Liver (tissue), 9 donors: ENCODE results near the gene SPAG16. TPM values are rescaled to one million over a fixed set of nuclear protein-coding genes. Genes with fewer than 3 reads are reported as not detected.

Source experiments
- DNase-seq: peaks from one replicate; pipeline ENCODE4 v3.0.0-alpha.2; 2017; ENCODE audit warnings: low spot score
- H3K27ac ChIP-seq, 2 donors: one replicate each; pipeline ENCODE4 v1.7.0; 2013; ENCODE audit warnings: inconsistent platforms in 2 of 2, low read length in 2 of 2, control low read depth in 1 of 2, low read depth in 1 of 2, mild to moderate bottlenecking in 1 of 2
- H3K27me3 ChIP-seq, 4 donors: one replicate each; pipeline versions ENCODE4 v1.6.1 to v1.7.0; 2013; ENCODE audit warnings: low read length in 3 of 4, inconsistent platforms in 1 of 4, mild to moderate bottlenecking in 1 of 4, moderate library complexity in 1 of 4; ENCODE audit not compliant: control insufficient read depth in 4 of 4, insufficient read depth in 4 of 4
- H3K36me3 ChIP-seq, 4 donors: one replicate each; pipeline versions ENCODE4 v1.6.1 to v1.7.0; 2013; ENCODE audit warnings: low read length in 3 of 4, mild to moderate bottlenecking in 3 of 4, low read depth in 1 of 4, moderate library complexity in 1 of 4; ENCODE audit not compliant: control insufficient read depth in 4 of 4, insufficient read depth in 3 of 4
- H3K4me1 ChIP-seq, 4 donors: one replicate each; pipeline versions ENCODE4 v1.6.1 to v1.7.0; 2013; ENCODE audit warnings: low read length in 3 of 4, mild to moderate bottlenecking in 3 of 4, moderate library complexity in 1 of 4; ENCODE audit not compliant: control insufficient read depth in 4 of 4, insufficient read depth in 4 of 4
- H3K4me3 ChIP-seq, 3 donors: one replicate each; pipeline versions ENCODE4 v1.6.1 to v1.7.0; 2013; ENCODE audit warnings: low read length in 3 of 3, control low read depth in 1 of 3, low read depth in 1 of 3, mild to moderate bottlenecking in 1 of 3
- H3K9ac ChIP-seq, 2 donors: one replicate each; pipeline ENCODE4 v1.7.0; 2013; ENCODE audit warnings: low read length in 2 of 2, mild to moderate bottlenecking in 2 of 2, moderate library complexity in 2 of 2, control low read depth in 1 of 2, low read depth in 1 of 2
- H3K9me3 ChIP-seq, 4 donors: one replicate each; pipeline versions ENCODE4 v1.6.1 to v1.7.0; 2013; ENCODE audit warnings: low read length in 3 of 4; ENCODE audit not compliant: control insufficient read depth in 4 of 4
- EGR1 ChIP-seq, 2 donors: IDR thresholded peaks; 2 replicates each; pipeline ENCODE4 v1.6.1; 2016 to 2018; ENCODE audit warnings: antibody characterized with exemption in 2 of 2, low read depth in 2 of 2
- FOXA1 ChIP-seq: IDR thresholded peaks from 2 replicates; pipeline ENCODE4 v1.6.1; 2016; ENCODE audit warnings: antibody characterized with exemption
- FOXA2 ChIP-seq: IDR thresholded peaks from 2 replicates; pipeline ENCODE4 v1.6.1; 2016; ENCODE audit warnings: antibody characterized with exemption
- GABPA ChIP-seq, 2 donors: IDR thresholded peaks in 1 of 2; conservative IDR thresholded peaks in 1 of 2; 2 replicates each; pipeline ENCODE4 v1.6.1; 2016; ENCODE audit warnings: antibody characterized with exemption in 2 of 2, mild to moderate bottlenecking in 1 of 2, moderate library complexity in 1 of 2
- HNF4A ChIP-seq, 2 donors: conservative IDR thresholded peaks; 2 replicates each; pipeline ENCODE4 v1.6.1; 2016; ENCODE audit warnings: antibody characterized with exemption in 2 of 2, mild to moderate bottlenecking in 2 of 2
- HNF4G ChIP-seq: IDR thresholded peaks from 2 replicates; pipeline ENCODE4 v1.6.1; 2016; ENCODE audit warnings: antibody characterized with exemption
- JUND ChIP-seq, 2 donors: IDR thresholded peaks; 2 replicates each; pipeline ENCODE4 v1.6.1; 2016; ENCODE audit warnings: antibody characterized with exemption in 2 of 2
- NR2F2 ChIP-seq: IDR thresholded peaks from 2 replicates; pipeline ENCODE4 v1.6.1; 2016; ENCODE audit warnings: antibody characterized with exemption
- RXRA ChIP-seq, 2 donors: IDR thresholded peaks; 2 replicates each; pipeline ENCODE4 v1.6.1; 2017 to 2018; ENCODE audit warnings: antibody characterized with exemption in 2 of 2, mild to moderate bottlenecking in 1 of 2
- SP1 ChIP-seq: IDR thresholded peaks from 2 replicates; pipeline ENCODE4 v1.6.1; 2018; ENCODE audit warnings: antibody characterized with exemption, mild to moderate bottlenecking
- YY1 ChIP-seq: IDR thresholded peaks from 2 replicates; pipeline ENCODE4 v1.6.1; 2016; ENCODE audit warnings: antibody characterized with exemption, mild to moderate bottlenecking
- WGBS: extraction: QIAGEN DNeasy Blood & Tissue Kit; methylation state at CpG from one replicate; pipeline ENCODE4 v1.1.7; 2013; 5-methylcytosine and 5-hydroxymethylcytosine counted together
- polyA plus RNA-seq, 2 donors: library from polyadenylated mRNA; stranded (reverse) in 1 of 2; unstranded in 1 of 2; fragments of 200-250 nt in 1 of 2; fragments of >200 nt in 1 of 2; fragmentation: Nextera tagmentation in 1 of 2; extraction: Ambion mirVana in 1 of 2; gene quantifications; one replicate each; pipeline versions ENCODE4 v1.2.1 to v1.2.3, GENCODE V29; 2013 to 2015
- total RNA-seq, 2 donors: library from RNA; depleted of rRNA; stranded (reverse); fragments of >200 nt; gene quantifications; one replicate each; pipeline ENCODE4 v1.2.3, GENCODE V29; 2014
- TF ChIP-seq, protein P1 (sequence below): fragments of 150-350 bp; IDR thresholded peaks from 2 replicates; pipeline ENCODE4 v1.5.1; 2017; ENCODE audit warnings: improper control_type of control experiment, low read depth, low read length; ENCODE audit not compliant: missing input control
- TF ChIP-seq, protein P2 (sequence below): IDR thresholded peaks from 2 replicates; pipeline ENCODE4 v1.6.1; 2016; ENCODE audit warnings: antibody characterized with exemption, mild to moderate bottlenecking
- TF ChIP-seq, protein P3 (sequence below): IDR thresholded peaks from 2 replicates; pipeline ENCODE4 v1.6.1; 2016; ENCODE audit warnings: antibody characterized with exemption
- TF ChIP-seq, protein P4 (sequence below): IDR thresholded peaks from 2 replicates; pipeline ENCODE4 v1.6.1; 2016; ENCODE audit warnings: antibody characterized with exemption
- TF ChIP-seq, protein P5 (sequence below): IDR thresholded peaks from 2 replicates; pipeline ENCODE4 v1.6.1; 2016; ENCODE audit warnings: antibody characterized with exemption
- donor health status: healthy.
- donor health status: healthy.
- donor health status: healthy.
- donor health status: healthy.
- donor health status: healthy.

The SPAG16 gene
- total and polyA plus RNA-seq, 4 donors: 6.4 to 12.7 (median 11.4) TPM

DNA sequence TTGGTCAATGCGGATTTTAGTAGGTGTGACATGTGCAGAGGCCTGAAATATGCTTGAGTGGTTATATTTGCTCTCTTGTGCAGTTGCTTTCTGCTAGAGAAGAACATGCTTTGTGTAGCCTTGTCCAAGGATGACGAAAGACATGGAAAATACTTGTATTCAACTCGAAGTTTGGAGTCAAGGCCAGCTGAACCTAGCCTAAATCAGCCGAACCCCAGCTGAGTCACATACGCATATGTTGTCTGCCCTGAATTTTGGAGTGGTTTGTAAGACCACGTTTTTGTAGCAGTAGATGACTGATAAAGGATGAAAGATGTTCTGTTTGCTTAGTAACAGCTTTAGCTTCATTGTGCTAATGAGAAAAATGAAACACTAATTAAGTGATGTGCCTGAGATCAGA, 22.5 kb upstream of the SPAG16 start:
- Histone ChIP-seq H3K4me3 (no peak overlapping the region), H3K36me3 (no peaks in the 10 kb centered on the region), H3K4me1 (no peaks in the 10 kb centered on the region), H3K9me3 (no peaks in the 10 kb centered on the region), H3K9ac (no peak overlapping the region), H3K27ac (no peak overlapping the region), H3K27me3 (peaks cover 0 to 3% (median 0%) of the 10 kb centered on the region in 4 donors)
- no peak for TF ChIP-seq FOXA2
- TF ChIP-seq NR2F2: no peak
- TF ChIP-seq HNF4A (conservative IDR thresholded peaks at IDR 0.05): no peak
- TF ChIP-seq, protein P1, sequence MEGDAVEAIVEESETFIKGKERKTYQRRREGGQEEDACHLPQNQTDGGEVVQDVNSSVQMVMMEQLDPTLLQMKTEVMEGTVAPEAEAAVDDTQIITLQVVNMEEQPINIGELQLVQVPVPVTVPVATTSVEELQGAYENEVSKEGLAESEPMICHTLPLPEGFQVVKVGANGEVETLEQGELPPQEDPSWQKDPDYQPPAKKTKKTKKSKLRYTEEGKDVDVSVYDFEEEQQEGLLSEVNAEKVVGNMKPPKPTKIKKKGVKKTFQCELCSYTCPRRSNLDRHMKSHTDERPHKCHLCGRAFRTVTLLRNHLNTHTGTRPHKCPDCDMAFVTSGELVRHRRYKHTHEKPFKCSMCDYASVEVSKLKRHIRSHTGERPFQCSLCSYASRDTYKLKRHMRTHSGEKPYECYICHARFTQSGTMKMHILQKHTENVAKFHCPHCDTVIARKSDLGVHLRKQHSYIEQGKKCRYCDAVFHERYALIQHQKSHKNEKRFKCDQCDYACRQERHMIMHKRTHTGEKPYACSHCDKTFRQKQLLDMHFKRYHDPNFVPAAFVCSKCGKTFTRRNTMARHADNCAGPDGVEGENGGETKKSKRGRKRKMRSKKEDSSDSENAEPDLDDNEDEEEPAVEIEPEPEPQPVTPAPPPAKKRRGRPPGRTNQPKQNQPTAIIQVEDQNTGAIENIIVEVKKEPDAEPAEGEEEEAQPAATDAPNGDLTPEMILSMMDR: no peak
- no peak for TF ChIP-seq SP1
- TF ChIP-seq GABPA (IDR thresholded peaks at IDR 0.05 in 1 of 2, conservative IDR thresholded peaks at IDR 0.05 in 1 of 2): no peak
- TF ChIP-seq, protein P2, sequence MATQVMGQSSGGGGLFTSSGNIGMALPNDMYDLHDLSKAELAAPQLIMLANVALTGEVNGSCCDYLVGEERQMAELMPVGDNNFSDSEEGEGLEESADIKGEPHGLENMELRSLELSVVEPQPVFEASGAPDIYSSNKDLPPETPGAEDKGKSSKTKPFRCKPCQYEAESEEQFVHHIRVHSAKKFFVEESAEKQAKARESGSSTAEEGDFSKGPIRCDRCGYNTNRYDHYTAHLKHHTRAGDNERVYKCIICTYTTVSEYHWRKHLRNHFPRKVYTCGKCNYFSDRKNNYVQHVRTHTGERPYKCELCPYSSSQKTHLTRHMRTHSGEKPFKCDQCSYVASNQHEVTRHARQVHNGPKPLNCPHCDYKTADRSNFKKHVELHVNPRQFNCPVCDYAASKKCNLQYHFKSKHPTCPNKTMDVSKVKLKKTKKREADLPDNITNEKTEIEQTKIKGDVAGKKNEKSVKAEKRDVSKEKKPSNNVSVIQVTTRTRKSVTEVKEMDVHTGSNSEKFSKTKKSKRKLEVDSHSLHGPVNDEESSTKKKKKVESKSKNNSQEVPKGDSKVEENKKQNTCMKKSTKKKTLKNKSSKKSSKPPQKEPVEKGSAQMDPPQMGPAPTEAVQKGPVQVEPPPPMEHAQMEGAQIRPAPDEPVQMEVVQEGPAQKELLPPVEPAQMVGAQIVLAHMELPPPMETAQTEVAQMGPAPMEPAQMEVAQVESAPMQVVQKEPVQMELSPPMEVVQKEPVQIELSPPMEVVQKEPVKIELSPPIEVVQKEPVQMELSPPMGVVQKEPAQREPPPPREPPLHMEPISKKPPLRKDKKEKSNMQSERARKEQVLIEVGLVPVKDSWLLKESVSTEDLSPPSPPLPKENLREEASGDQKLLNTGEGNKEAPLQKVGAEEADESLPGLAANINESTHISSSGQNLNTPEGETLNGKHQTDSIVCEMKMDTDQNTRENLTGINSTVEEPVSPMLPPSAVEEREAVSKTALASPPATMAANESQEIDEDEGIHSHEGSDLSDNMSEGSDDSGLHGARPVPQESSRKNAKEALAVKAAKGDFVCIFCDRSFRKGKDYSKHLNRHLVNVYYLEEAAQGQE: no peak
- TF ChIP-seq, protein P3, sequence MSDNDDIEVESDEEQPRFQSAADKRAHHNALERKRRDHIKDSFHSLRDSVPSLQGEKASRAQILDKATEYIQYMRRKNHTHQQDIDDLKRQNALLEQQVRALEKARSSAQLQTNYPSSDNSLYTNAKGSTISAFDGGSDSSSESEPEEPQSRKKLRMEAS: no peak
- TF ChIP-seq, protein P4, sequence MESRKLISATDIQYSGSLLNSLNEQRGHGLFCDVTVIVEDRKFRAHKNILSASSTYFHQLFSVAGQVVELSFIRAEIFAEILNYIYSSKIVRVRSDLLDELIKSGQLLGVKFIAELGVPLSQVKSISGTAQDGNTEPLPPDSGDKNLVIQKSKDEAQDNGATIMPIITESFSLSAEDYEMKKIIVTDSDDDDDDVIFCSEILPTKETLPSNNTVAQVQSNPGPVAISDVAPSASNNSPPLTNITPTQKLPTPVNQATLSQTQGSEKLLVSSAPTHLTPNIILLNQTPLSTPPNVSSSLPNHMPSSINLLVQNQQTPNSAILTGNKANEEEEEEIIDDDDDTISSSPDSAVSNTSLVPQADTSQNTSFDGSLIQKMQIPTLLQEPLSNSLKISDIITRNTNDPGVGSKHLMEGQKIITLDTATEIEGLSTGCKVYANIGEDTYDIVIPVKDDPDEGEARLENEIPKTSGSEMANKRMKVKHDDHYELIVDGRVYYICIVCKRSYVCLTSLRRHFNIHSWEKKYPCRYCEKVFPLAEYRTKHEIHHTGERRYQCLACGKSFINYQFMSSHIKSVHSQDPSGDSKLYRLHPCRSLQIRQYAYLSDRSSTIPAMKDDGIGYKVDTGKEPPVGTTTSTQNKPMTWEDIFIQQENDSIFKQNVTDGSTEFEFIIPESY: no peak
- no peak for TF ChIP-seq FOXA1
- TF ChIP-seq, protein P5, sequence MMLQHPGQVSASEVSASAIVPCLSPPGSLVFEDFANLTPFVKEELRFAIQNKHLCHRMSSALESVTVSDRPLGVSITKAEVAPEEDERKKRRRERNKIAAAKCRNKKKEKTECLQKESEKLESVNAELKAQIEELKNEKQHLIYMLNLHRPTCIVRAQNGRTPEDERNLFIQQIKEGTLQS: no peak
- TF ChIP-seq EGR1 (IDR thresholded peaks at IDR 0.05; ENCODE audit: low read depth in 2 of 2): no peak
- TF ChIP-seq JUND (IDR thresholded peaks at IDR 0.05): no peak
- no peak for TF ChIP-seq RXRA (IDR thresholded peaks at IDR 0.05)
- DNase-seq: no peak
- WGBS: 69% methylated on average over 6 of the region's 6 CpGs

DNA sequence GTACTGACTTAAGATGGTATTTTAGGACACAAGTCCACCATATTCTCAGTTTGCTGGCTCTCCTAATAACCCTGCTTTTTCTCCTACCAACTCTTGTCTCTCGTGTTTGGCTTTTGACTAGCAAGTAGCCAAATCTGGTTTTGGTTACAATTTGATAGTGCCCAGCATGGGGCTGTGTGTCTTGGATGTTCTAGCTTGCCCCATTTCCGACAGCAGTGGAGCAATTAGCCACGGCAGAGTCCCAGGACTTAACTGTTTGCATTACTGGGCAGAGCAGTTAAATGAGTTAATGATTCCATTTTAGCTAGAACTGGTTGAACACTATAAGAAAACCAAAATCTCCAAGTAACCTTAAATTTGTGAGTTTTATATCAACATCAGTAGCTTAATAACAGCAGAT, 18.6 kb upstream of the SPAG16 start:
- Histone ChIP-seq H3K9ac (no peak overlapping the region), H3K4me3 (no peak overlapping the region), H3K27ac (no peak overlapping the region), H3K9me3 (no peaks in the 10 kb centered on the region), H3K36me3 (no peaks in the 10 kb centered on the region), H3K4me1 (no peaks in the 10 kb centered on the region), H3K27me3 (peaks cover 0 to 3% (median 0%) of the 10 kb centered on the region in 4 donors)
- TF ChIP-seq SP1 (no peak), HNF4G (no peak), YY1 (no peak)
- TF ChIP-seq, protein P4: no peak
- WGBS: 79% methylated on average over 3 of the region's 3 CpGs
- DNase-seq: no peak
